ENCODE data around the gene ZNF426. TPM values are rescaled to one million over a fixed set of nuclear protein-coding genes. Genes with fewer than 3 reads are reported as not detected.
A peak's percentile ranks its signal among the peaks of the same experiment; 100 is the strongest.
"Not testable (repeated sequence)": the region's sequence is repeated elsewhere in the genome, so short reads cannot be mapped to it uniquely, and the experiment has no call there.

The ZNF426 gene
- total RNA-seq, result 10 to 100 TPM; 10.2 to 10.3 TPM
- long read RNA-seq, full-length matches to known transcripts, result 2 of 11 reads
- long read RNA-seq, partial matches to known transcripts, result 6 of 11 reads
- long read RNA-seq, other reads (novel, unspliced or antisense), result 3 of 11 reads

GRCh38 chr19:9538183-9539058 is at the start of gene ZNF426:
ZNF426 (minus strand) TSS chr19:9538645; CDS start chr19:9536232, 2,413 bp downstream.
- DNase-seq, result peak; percentile 87 to 90
- ATAC-seq, result peak; percentile 97
- intact Hi-C loops (cut with DNase I, micrococcal nuclease), result no loop called here

GRCh38 chr19:9586764-9587163 is 48.3 kb upstream of the ZNF426 start:
- ATAC-seq (peak; percentile 64), DNase-seq (peak; percentile 66 to 88)
- intact Hi-C loops (cut with DNase I, micrococcal nuclease), result no loop called here

GRCh38 chr19:9584073-9584833 is 45.8 kb upstream of the ZNF426 start, which contains the start of gene ZNF121:
ZNF121 (minus strand) TSS chr19:9584504; CDS start chr19:9568097, 16,407 bp downstream.
- ATAC-seq (peak; percentile 97), DNase-seq (peak; percentile 78 to 92)
- intact Hi-C loops (cut with DNase I, micrococcal nuclease), result no loop called here

GRCh38 chr19:9582081-9582725 is 43.8 kb upstream of the ZNF426 start:
- intact Hi-C loops (cut with DNase I, micrococcal nuclease); ATAC-seq; DNase-seq: not testable (repeated sequence)

GRCh38 chr19:9580728-9581127 is 42.3 kb upstream of the ZNF426 start:
- no peak for ATAC-seq
- DNase-seq, result no peak
- intact Hi-C loops (cut with DNase I, micrococcal nuclease), result no loop called here

DNA sequence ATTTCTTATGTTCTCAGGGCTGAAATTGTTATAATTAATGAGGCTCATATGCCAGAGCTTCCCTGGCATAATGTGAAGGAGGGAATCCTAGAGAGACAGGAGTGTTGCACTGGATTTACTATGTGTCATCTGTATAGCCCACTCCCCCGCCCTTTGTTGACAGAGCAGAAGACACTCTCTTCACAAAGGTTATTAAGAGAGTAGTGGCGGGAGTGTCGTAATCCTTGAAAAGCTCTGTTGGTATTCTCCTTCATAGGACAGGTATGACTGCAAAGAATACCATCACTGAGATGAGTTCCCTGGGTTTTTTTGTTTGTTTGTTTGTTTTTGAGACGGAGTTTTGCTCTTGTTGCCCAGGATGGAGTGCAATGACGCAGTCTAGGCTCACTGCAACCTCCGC is 31.8 kb upstream of the ZNF426 start:
- intact Hi-C loops (cut with DNase I, micrococcal nuclease), result no loop called here
- ATAC-seq, result no peak
- no peak for DNase-seq

DNA sequence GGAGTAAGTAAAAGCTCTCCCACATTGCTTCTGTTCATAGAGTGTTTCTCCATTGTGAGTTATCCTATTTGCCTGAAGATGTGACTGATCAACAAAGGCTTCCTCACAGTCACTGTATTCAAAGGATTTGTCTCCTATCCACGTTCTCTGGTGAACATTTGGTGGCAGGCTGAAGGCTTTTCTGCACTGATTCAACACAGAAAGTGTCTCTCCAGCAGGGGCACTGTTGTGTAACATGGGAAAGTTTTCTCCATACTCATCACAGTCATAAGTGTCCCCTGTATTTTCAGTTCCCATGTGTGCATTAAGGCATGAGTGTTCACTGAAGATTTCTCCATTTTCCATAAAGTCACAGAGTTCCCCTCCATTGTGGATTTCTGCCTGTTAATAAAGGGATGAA is 28.3 kb upstream of the ZNF426 start:
- intact Hi-C loops (cut with DNase I, micrococcal nuclease), result no loop called here
- no peak for DNase-seq
- no peak for ATAC-seq

DNA sequence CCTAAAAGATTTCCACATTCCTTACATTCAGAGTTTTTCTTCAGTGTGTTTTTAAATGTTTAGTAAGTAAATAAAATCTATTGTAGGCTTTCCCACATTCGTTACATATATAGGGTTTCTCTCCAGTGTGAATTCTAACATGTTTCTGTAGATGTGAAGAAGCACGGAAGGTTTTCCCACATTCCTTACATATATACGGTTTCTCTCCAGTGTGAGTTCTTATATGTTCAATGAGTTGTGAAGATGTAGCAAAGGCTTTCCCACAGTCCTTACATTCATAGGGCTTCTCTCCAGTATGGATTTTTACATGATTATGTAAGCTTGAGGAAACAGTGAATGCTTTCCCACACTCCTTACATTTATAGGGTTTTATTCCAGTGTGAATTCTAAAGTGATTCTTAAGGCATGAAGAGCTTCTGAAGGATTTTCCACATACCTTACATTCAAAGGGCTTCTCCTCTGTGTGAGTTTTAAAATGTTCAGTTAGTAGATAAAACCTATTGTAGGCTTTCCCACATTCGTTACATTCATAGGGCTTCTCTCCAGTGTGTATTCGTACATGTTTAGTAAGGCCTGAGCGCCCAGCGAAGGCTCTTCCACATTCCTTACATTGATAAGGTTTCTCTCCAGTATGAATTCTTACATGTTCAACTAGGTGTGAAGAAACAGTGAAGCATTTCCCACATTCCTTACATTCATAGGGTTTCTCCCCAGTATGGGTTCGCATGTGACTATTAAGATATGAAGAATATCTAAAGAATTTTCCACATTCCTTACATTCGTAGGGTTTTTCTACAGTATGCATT is 27.7 kb upstream of the ZNF426 start:
- DNase-seq (no peak), ATAC-seq (no peak)
- intact Hi-C loops (cut with DNase I, micrococcal nuclease), result no loop called here

DNA sequence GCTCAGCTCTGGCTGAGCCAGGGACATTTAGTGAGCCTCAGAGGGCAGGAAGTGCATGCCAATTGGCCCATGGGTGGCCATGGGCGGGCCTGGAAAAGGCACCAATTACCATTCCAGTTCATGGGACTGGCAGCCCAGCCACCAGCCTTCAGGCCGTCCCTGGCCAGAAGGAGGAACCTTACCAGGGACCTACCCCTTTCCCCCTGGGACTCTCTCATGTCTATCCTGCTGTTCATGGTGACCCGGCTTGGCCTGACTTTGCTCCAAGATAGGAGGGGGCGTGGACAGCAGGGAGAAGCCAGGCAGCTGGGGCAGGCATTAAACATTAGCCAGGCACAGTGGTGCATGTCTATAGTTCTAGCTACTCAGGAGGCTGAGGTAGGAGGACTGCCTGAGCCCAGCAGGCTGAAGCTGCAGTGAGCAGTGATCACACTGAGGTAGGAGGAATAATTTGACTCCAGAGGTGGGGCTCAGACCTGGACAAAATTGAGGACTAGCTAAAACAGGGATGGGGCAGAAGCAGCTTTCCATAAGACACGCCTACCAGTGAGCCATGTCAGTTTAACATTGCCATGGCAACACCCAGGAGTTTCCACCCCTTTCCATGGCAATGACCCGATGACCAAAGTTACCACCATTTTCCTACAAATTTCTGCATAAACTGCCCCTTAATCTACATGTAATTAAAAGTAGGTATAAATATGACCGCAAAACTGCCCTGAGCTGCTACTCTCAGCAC is 14.3 kb upstream of the ZNF426 start:
- intact Hi-C loops (cut with DNase I, micrococcal nuclease), result no loop called here
- no peak for ATAC-seq

DNA sequence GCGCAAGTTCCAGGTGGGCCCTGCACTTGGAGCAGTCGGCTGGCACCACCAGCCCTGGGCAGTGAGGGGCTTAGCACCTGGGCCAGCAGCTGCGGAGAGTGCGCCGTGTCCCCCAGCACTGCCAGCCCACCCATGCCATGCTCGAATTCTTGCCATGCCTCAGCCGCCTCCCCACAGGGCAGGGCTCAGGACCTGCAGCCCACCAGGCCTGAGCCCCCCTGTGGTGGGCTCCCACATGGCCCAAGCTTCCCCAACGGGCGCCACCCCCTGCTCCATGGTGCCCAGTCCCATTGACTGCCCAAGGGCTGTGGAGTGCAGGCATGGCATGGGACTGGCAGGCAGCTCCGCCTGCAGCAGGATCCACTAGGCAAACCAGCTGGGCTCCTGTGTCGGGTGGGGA is 9.4 kb upstream of the ZNF426 start:
- DNase-seq (no peak), ATAC-seq (no peak)
- intact Hi-C loops (cut with DNase I, micrococcal nuclease), result no loop called here

More for the DNA sequence above, 14.3 kb upstream of the ZNF426 start:
- no peak for DNase-seq

- intact Hi-C loops (cut with DNase I, micrococcal nuclease); ATAC-seq; DNase-seq: not testable (repeated sequence)
Observed at GRCh38 chr19:9541281-9541680, 2.8 kb upstream of the ZNF426 start.

DNA sequence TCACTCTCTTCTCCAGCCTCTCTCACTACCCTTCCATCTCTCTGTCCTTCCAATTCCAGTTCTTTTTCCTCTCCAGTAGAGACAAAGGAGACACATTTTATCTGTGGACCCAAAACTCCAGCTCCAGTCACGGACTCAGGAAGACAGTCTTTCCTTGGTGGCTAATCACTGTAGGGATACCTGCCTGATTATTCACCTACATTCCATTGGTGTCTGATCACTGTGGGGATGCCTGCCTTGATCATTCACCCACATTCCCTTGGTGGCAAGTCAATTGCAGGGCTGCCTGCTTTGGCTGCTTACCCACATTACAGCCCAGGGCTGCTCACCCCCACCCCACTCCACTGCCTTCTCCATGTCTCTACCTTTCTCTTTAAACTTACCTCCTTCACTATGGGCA is 1.5 kb upstream of the ZNF426 start:
- intact Hi-C loops (cut with DNase I, micrococcal nuclease); ATAC-seq: not testable (repeated sequence)

DNA sequence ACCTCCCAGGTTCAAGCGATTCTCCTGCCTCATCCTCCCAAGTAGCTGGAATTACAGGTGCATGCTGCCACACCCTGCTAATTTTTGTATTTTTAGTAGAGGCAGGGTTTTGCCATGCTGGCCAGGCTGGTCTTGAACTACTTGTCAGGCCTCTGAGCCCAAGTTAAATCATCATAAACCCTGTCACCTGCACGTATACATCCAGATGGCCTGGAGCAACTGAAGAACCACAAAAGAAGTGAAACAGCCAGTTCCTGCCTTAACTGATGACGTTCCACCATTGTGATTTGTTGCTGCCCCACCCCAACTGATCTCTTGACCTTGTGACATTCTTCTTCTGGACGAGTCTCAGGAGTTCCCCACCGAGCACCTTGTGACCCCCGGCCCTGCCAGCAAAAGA is 756 bp upstream of the ZNF426 start:
- ATAC-seq; DNase-seq; intact Hi-C loops (cut with DNase I, micrococcal nuclease): not testable (repeated sequence)

More for the DNA sequence above, 1.5 kb upstream of the ZNF426 start:
- not testable (repeated sequence) for DNase-seq

- intact Hi-C loops (cut with DNase I, micrococcal nuclease), result no loop called here
- DNase-seq, result no peak
- ATAC-seq, result no peak
Observed at GRCh38 chr19:9535934-9536333, 2.5 kb downstream of the ZNF426 start.

DNA sequence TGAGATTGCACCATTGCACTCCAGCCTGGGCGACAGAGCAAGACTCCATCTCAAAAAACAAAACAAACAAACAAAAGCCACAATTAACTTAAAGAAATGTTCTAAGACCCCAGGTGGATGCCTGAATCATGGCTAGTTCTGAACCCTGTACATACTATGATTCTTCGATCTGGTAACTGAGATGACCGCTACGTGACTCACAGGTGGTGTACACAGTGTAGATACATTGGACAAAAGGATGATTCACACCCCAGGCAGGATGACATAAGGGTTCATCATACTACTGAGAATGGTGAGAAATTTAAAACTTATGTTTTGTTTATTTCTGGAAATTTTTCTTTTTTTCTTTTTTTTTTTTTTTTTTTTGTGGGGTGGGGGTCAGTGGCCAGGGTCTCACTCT is 6.5 kb downstream of the ZNF426 start:
- ATAC-seq (no peak), DNase-seq (no peak)
- intact Hi-C loops (cut with DNase I, micrococcal nuclease), result no loop called here

- intact Hi-C loops (cut with DNase I, micrococcal nuclease), result no loop called here
- no peak for ATAC-seq
- no peak for DNase-seq
Observed at GRCh38 chr19:9528757-9529336, 9.6 kb downstream of the ZNF426 start.

- no peak for ATAC-seq
- intact Hi-C loops (cut with DNase I, micrococcal nuclease), result no loop called here
- no peak for DNase-seq
Observed at GRCh38 chr19:9523885-9524474, 14.5 kb downstream of the ZNF426 start.

Data from left colon (tissue), 2 donors.